H1 (cell line): ENCODE measurements around the gene JDP2. TPM values are rescaled to one million over a fixed set of nuclear protein-coding genes. Genes with fewer than 3 reads are reported as not detected.

Experiments used
- CHD1 ChIP-seq: IDR thresholded peaks from 2 replicates; pipeline ENCODE4 v1.6.1; 2012; ENCODE audit warnings: low read depth, low read length, improper control_type of control experiment
- EP300 ChIP-seq, 2 experiments: IDR thresholded peaks; 1 replicate in 1 of 2; 2 replicates in 1 of 2; pipeline ENCODE4 v1.6.1; 2011 to 2012; ENCODE audit warnings: low read depth in 2 of 2, low read length in 2 of 2, mild to moderate bottlenecking in 2 of 2, borderline replicate concordance in 1 of 2, inconsistent platforms in 1 of 2, moderate library complexity in 1 of 2
- GTF2F1 ChIP-seq: IDR thresholded peaks from 2 replicates; pipeline ENCODE4 v1.6.1; 2012; ENCODE audit warnings: low read depth, low read length, improper control_type of control experiment, borderline replicate concordance
- polyA plus RNA-seq, 7 experiments: library from polyadenylated mRNA; depleted of rRNA in 3 of 7; stranded (reverse) in 5 of 7; unstranded in 2 of 7; fragments of >200 nt in 5 of 7; fragments of 200-250 nt in 2 of 7; gene quantifications; 1 replicate in 5 of 7; 2 replicates in 1 of 7; 4 replicates in 1 of 7; pipeline versions ENCODE4 v1.2.1 to v1.2.3, GENCODE V29; 2011 to 2013; ENCODE audit warnings: missing spikeins in 2 of 7, mixed read lengths in 2 of 7
- total RNA-seq: library from RNA; stranded (reverse); fragmentation: NEBNext Ultra II Directional; extraction: Animal tissue kit (Norgen Biotek cat#: 25700); gene quantifications from 2 replicates; pipeline ENCODE4 v1.2.1, GENCODE V29; 2021

Gene JDP2
- total and polyA plus RNA-seq, 2 of the 8 experiments (the other 6 are each of a cell fraction or from before 2014, with no cell fraction given), result 8.9 to 27.2 TPM

DNA sequence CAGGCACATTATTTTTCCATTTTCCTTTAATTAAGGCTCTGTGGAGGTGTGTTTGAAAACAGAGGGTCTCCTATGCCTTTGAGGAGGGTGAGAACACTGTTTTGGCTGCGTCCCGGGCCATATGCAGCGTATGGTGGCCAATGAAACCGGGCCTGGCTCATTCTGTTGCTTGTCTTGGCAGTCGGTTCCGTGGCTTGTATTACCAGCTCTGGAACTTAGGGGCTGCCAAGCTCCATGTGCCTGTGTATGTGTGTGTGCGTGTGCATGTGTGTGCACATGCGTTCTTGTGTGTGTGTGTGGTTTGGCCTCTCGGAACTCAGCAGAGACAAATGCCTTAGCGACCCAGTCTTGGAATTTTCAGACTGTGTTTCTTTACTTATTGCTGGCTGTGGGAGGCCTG lies 2.7 kb downstream of the JDP2 start (continued):
- TF ChIP-seq EP300 (IDR thresholded peaks at IDR 0.05; ENCODE audit: borderline replicate concordance in 1 of 2, low read depth in 2 of 2, low read length in 2 of 2) (no peak), CHD1 (no peak), GTF2F1 (no peak)
